Neural progenitor cell (in vitro differentiated cells): ENCODE results near the gene TELO2. TPM values are rescaled to one million over a fixed set of nuclear protein-coding genes. Genes with fewer than 3 reads are reported as not detected.

ENCODE experiments used
- DNase-seq: peaks from one replicate; pipeline ENCODE4 v3.0.0-alpha.2; 2016; ENCODE audit warnings: low spot score
- H2AFZ ChIP-seq: fragments of 200-600 bp; sonication (generic); replicated peaks from 2 replicates; pipeline ENCODE4 v1.6.1; 2016; ENCODE audit warnings: antibody characterized with exemption
- H3F3A ChIP-seq: fragments of 200-600 bp; sonication (generic); 2 replicates; pipeline ENCODE4 v1.6.1; 2016; ENCODE audit warnings: antibody characterized with exemption, low read depth
- H3K27ac ChIP-seq: fragments of 200-600 bp; sonication (generic); 2 replicates; pipeline ENCODE4 v1.5.1; 2016; ENCODE audit warnings: mild to moderate bottlenecking
- H3K27me3 ChIP-seq: fragments of 200-600 bp; sonication (generic); 2 replicates; pipeline ENCODE4 v1.6.1; 2016; ENCODE audit warnings: mild to moderate bottlenecking, moderate library complexity
- H3K36me3 ChIP-seq: fragments of 200-600 bp; sonication (generic); 2 replicates; pipeline ENCODE4 v1.5.1; 2016
- H3K4me1 ChIP-seq: fragments of 200-600 bp; sonication (generic); 2 replicates; pipeline ENCODE4 v1.6.1; 2016; ENCODE audit warnings: mixed run types
- H3K4me2 ChIP-seq: fragments of 200-600 bp; sonication (generic); 2 replicates; pipeline ENCODE4 v1.6.1; 2016
- H3K4me3 ChIP-seq: fragments of 200-600 bp; sonication (generic); 2 replicates; pipeline ENCODE4 v1.5.1; 2016
- H3K79me2 ChIP-seq: fragments of 200-600 bp; sonication (generic); 2 replicates; pipeline ENCODE4 v1.6.1; 2016; ENCODE audit warnings: low read depth
- H3K9ac ChIP-seq: fragments of 200-600 bp; sonication (generic); 2 replicates; pipeline ENCODE4 v1.6.1; 2016
- H3K9me3 ChIP-seq: fragments of 200-600 bp; sonication (generic); 2 replicates; pipeline ENCODE4 v1.5.1; 2016; ENCODE audit warnings: low read depth
- H4K20me1 ChIP-seq: fragments of 200-600 bp; sonication (generic); 2 replicates; pipeline ENCODE4 v1.6.1; 2016; ENCODE audit warnings: low read depth
- H3K27ac Mint-ChIP-seq: 3 replicates; pipeline ENCODE4 v1.8.0; 2021; ENCODE audit warnings: mixed read lengths
- H3K27me3 Mint-ChIP-seq: 2 replicates; pipeline ENCODE4 v1.8.0; 2022; ENCODE audit warnings: low read depth, mild to moderate bottlenecking, inconsistent platforms, moderate library complexity, mixed read lengths; ENCODE audit not compliant: insufficient read depth
- H3K36me3 Mint-ChIP-seq: 3 replicates; pipeline ENCODE4 v1.8.0; 2021; ENCODE audit warnings: mixed read lengths
- H3K4me1 Mint-ChIP-seq: 3 replicates; pipeline ENCODE4 v1.8.0; 2021; ENCODE audit warnings: mixed read lengths
- H3K4me3 Mint-ChIP-seq: 3 replicates; pipeline ENCODE4 v1.8.0; 2021; ENCODE audit warnings: mild to moderate bottlenecking, moderate library complexity, mixed read lengths
- H3K9me3 Mint-ChIP-seq: 3 replicates; pipeline ENCODE4 v1.8.0; 2020; ENCODE audit warnings: mixed read lengths
- EZH2 ChIP-seq: fragments of 200-600 bp; sonication (generic); IDR thresholded peaks from 2 replicates; pipeline ENCODE4 v1.6.1; 2017; ENCODE audit warnings: antibody characterized with exemption, mild to moderate bottlenecking, moderate library complexity
- EZH2phosphoT487 ChIP-seq: fragments of 200-600 bp; sonication (generic); IDR thresholded peaks from 2 replicates; pipeline ENCODE4 v1.6.1; 2017; ENCODE audit warnings: antibody characterized with exemption
- total RNA-seq: library from RNA; depleted of rRNA; stranded (reverse); fragments of >200 nt; gene quantifications from 2 replicates; pipeline ENCODE4 v1.2.3, GENCODE V29; 2015; ENCODE audit warnings: low replicate concordance
- TF ChIP-seq, protein P1 (sequence below): fragments of 200-600 bp; sonication (generic); IDR thresholded peaks from 2 replicates; pipeline ENCODE4 v1.5.1; 2017; ENCODE audit warnings: antibody characterized with exemption, mild to moderate bottlenecking

Gene TELO2
- total RNA-seq, 1 donor from 2014 or later: 18.3 TPM

DNA sequence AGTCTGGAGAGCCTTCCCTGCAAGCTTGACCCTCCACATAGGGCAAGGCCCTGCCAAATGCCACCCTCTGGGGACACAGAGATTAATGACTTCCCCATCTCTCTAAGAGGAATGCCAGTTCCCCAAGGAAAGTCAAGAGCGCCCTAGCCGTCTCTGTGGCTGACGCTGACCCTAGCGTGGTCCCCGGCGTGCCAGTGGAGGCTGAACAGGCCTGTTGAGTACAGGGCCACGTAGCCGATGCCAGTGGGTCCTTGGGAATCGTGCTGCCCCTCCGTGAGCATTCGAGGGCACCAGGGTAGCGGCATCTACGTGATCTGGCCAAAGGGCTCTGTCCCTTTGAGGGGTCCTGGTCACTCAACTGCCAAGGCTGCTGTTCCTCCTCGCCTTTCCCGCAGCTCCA is 57.5 kb downstream of the TELO2 start:
- Histone ChIP-seq H3K27ac (no peak overlapping the region), H3K9me3 (no peaks in the 10 kb centered on the region), H3K4me3 (no peak overlapping the region), H3K36me3 (no peaks in the 10 kb centered on the region), H3F3A (no peaks in the 10 kb centered on the region), H2AFZ (no peak overlapping the region), H3K79me2 (no peaks in the 10 kb centered on the region), H3K4me2 (no peak overlapping the region), H3K27me3 (no peaks in the 10 kb centered on the region), H3K4me1 (no peaks in the 10 kb centered on the region), H4K20me1 (no peaks in the 10 kb centered on the region), H3K9ac (no peak overlapping the region)
- peaks cover 3% of the 10 kb centered on the region for H3K27me3 Mint-ChIP-seq
- H3K27ac Mint-ChIP-seq: no peak overlapping the region
- no peak for DNase-seq
- TF ChIP-seq EZH2phosphoT487 (no peak), EZH2 (no peak)
- TF ChIP-seq, protein P1, sequence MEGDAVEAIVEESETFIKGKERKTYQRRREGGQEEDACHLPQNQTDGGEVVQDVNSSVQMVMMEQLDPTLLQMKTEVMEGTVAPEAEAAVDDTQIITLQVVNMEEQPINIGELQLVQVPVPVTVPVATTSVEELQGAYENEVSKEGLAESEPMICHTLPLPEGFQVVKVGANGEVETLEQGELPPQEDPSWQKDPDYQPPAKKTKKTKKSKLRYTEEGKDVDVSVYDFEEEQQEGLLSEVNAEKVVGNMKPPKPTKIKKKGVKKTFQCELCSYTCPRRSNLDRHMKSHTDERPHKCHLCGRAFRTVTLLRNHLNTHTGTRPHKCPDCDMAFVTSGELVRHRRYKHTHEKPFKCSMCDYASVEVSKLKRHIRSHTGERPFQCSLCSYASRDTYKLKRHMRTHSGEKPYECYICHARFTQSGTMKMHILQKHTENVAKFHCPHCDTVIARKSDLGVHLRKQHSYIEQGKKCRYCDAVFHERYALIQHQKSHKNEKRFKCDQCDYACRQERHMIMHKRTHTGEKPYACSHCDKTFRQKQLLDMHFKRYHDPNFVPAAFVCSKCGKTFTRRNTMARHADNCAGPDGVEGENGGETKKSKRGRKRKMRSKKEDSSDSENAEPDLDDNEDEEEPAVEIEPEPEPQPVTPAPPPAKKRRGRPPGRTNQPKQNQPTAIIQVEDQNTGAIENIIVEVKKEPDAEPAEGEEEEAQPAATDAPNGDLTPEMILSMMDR: no peak
- H3K4me3 Mint-ChIP-seq: no peak overlapping the region
- H3K4me1 Mint-ChIP-seq: no peaks in the 10 kb centered on the region
- peaks cover 8% of the 10 kb centered on the region for H3K36me3 Mint-ChIP-seq
- H3K9me3 Mint-ChIP-seq: no peaks in the 10 kb centered on the region

DNA sequence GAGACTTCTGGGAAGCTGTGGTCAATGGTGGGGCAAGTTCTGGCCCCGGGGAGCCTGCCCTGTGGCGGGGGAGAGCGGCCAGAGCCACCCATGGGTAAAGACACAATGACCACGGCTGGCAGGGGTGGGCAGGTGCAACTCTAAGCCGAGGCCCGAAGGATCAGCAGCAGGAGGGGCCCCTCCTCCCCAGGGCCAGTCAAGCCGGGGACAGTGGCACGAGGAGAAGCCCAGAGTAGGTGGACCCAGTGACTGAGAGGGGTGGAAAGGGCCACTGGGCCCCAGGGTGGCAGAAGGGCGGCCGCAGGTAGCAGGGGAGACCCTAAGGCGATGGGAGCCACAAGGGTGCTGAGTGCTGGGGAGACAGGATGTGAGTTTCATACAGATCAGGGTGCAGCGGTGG is 58.0 kb downstream of the TELO2 start:
- no peaks in the 10 kb centered on the region for H4K20me1 ChIP-seq
- H3K79me2 ChIP-seq: no peaks in the 10 kb centered on the region
- Mint-ChIP-seq H3K27ac (no peak overlapping the region), H3K4me3 (no peak overlapping the region), H3K4me1 (no peaks in the 10 kb centered on the region), H3K36me3 (peaks cover 8% of the 10 kb centered on the region), H3K27me3 (peaks cover 3% of the 10 kb centered on the region), H3K9me3 (no peaks in the 10 kb centered on the region)
- no peaks in the 10 kb centered on the region for H3K36me3 ChIP-seq
- TF ChIP-seq, protein P1: no peak
- no peak for TF ChIP-seq EZH2
- no peak for TF ChIP-seq EZH2phosphoT487
- H3K27ac ChIP-seq: no peak overlapping the region
- H3K27me3 ChIP-seq: no peaks in the 10 kb centered on the region
- H3K4me3 ChIP-seq: no peak overlapping the region
- no peaks in the 10 kb centered on the region for H3F3A ChIP-seq
- H2AFZ ChIP-seq: no peak overlapping the region
- no peaks in the 10 kb centered on the region for H3K9me3 ChIP-seq
- no peaks in the 10 kb centered on the region for H3K4me1 ChIP-seq
- DNase-seq: no peak
- no peak overlapping the region for H3K4me2 ChIP-seq
- no peak overlapping the region for H3K9ac ChIP-seq

DNA sequence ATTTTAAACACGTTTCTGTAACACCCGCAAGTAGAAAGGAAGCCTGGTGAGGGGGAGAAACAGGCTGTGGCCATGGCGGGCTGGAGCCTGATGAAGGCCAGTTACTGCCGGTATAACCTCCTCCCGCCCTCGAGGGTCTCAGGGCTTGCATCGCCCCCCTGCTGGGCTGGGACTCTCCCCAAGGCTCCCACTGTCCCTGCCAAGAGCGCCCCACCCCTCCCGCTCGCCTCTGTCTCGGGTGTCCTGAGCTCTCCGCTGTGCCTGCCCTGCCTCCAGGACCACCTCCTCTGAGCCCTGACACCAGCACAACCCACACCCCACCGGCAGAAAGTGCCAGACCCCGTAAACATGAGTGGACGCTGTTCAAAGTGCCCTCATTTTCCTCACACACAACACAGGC is 59.0 kb downstream of the TELO2 start:
- Mint-ChIP-seq H3K36me3 (peaks cover 8% of the 10 kb centered on the region), H3K9me3 (no peaks in the 10 kb centered on the region), H3K27ac (no peak overlapping the region), H3K4me1 (no peaks in the 10 kb centered on the region), H3K4me3 (no peak overlapping the region), H3K27me3 (peaks cover 3% of the 10 kb centered on the region)
- no peak overlapping the region for H2AFZ ChIP-seq
- DNase-seq: no peak
- H3F3A ChIP-seq: no peaks in the 10 kb centered on the region
- no peaks in the 10 kb centered on the region for H3K9me3 ChIP-seq
- no peak overlapping the region for H3K9ac ChIP-seq
- H3K27me3 ChIP-seq: no peaks in the 10 kb centered on the region
- TF ChIP-seq EZH2phosphoT487: no peak
- no peak for TF ChIP-seq EZH2
- TF ChIP-seq, protein P1: no peak
- H3K4me3 ChIP-seq: no peak overlapping the region
- H3K79me2 ChIP-seq: no peaks in the 10 kb centered on the region
- no peaks in the 10 kb centered on the region for H4K20me1 ChIP-seq
- H3K4me1 ChIP-seq: no peaks in the 10 kb centered on the region
- H3K36me3 ChIP-seq: no peaks in the 10 kb centered on the region
- no peak overlapping the region for H3K27ac ChIP-seq
- H3K4me2 ChIP-seq: no peak overlapping the region
